NCI-H1436 (cell line): Measurements from ENCODE around the gene ERC2.

Source experiments
- DNase-seq: peaks from one replicate; lab custom pipeline; 2025; lab: John Stamatoyannopoulos, UW

ERC2 gene

DNA sequence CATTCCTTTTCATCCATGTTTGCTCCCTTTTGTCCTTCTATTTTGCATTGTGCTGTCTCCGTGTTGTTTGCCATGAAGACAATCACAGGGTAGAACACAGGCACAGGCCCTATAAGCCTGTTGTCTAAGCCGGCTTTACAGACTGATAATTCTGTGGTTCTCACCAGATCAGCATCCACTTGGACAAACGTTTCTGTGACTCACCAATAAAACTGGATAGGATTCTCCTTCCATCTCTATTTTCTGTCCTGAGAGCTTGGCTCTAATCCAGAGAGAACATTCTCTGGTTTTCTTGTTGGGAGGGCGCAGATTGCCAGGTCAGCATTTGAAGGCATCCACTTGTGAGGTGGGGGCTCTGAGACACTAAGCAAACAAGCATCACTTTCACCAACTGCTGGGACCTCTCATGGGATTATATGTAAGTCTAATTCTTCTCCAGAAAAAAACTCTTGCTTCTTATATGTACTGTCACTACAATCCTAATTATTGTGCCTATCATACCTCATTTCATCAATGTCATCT, 101.6 kb downstream of the ERC2 start:
- DNase-seq = no peak

DNA sequence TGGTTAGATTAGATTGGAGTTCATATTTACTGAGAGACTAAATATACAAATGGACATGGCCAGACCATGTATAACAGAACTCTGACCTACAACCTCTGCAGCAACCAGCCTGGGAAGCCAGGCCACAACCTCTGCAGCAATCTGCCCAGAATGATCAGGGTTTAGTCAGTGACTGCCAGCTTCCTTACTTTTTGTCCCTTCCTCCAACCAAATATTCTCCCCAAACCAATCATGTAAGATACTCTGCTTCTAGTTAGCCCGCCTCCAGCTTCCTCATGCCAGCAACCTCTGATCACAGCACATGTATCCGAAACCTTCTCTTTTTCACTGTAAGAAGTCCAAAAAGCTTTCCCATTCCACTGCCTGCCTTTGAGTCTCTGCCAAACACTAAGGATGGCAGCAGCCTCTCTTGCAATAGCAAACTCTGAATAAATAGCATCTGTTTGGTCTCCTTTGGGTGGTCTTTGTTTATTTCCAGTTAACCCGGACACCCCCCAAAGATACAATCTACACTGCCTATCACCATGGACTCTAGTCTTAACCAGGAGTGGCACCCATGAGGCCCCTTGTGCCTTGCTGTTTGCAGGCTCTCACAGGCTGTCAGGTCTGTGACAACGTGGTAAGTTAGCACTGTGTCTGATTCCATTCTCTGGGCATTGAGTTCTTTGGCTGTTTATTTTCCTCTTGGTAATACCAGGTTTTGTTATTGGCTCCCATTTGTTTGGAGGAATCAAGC, 102.2 kb downstream of the ERC2 start:
- no peak for DNase-seq

DNA sequence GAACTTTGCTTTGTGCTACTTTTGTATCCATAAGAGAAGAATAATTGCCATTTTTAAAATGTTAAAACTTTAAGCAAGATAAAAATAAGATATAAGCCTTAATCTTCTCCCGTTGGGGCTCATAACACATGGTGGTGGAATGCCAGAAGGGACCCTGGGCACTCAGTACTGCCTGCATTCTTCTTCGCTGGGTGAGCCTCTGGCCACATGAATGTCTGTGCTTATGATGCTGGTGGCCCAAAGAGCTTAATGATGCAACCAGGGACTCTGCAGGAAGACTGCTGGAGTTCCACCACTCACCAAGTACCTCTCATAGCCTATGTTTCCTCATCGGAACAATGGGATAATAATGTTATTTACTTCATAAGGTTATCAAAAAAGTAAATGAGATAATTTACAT, 103.6 kb downstream of the ERC2 start:
- DNase-seq = no peak

DNA sequence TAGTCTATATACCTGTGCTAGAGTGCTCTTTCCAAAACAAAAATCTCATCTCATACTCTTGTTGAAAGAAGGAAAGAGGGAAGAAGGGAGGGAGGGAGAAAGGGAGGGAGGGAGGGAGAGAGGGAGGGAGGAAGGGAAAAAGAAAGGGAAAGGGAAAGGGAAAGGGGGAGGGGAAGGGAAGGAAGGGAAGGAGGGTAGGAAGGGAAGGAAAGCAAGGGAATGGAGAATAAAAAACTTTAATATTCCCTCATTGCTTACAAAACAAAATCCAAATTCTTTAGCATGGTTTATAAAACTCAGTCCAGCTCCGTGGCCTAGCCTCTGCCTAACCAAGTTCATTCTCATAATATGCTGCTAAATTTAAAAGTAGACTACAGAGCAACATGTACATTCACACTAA, 104.5 kb downstream of the ERC2 start:
- no peak for DNase-seq

DNA sequence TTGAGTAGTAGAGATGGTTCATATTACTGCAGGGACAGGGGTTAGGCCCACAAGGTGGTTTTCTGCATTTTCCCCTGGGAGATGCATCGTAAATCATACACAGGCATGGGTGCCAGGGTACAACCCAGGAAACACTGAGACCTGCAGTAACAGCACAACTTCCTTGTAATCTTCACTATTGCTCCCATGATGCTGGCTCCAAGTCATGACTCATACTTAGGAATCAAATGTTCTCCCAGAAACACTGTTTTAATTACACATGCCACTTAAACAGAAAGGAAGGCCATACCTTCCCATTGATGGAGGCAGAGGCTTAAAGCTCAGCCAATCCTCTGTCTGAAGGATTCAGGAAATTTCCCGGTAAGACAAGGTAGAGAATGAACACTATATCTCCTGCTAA, 106.5 kb downstream of the ERC2 start:
- DNase-seq = no peak

DNA sequence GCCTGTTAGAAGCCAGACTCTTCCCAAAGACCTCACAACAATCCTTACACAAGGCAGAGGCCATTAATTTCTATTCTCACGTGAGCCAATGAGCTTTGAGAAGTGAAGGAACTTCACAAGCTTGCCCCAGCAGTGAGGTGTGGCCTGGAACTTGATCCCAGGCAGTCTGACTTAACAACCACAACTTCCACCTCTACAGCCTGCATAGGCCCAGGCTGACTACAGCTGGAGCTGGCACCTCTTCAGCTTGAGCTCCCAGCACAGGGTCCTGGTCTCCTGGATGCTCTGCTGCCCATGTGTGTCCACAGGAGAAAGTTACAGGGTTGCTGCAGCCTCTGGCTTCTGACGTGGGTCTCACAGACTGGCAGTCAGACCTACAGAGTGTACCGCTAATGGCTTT, 111.0 kb downstream of the ERC2 start:
- DNase-seq = no peak

DNA sequence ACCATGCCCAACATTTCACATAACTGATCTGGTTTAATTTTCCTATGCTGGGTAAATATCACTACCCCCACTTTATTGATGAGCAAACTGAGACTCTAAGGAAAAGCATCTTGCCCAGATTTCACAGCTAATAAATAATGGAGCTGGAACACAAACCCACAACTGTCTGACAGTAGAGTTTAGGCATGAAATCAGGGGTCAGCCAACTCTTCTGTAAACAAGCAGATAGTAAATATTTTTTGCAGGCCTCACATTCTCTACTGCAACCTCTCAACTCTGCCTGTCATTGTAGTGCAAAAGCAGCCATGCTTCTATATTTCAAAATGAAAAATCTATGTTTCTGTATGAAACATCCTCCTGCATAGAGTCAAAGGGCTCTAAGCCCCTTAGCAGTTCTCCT, 111.5 kb downstream of the ERC2 start:
- no peak for DNase-seq

DNA sequence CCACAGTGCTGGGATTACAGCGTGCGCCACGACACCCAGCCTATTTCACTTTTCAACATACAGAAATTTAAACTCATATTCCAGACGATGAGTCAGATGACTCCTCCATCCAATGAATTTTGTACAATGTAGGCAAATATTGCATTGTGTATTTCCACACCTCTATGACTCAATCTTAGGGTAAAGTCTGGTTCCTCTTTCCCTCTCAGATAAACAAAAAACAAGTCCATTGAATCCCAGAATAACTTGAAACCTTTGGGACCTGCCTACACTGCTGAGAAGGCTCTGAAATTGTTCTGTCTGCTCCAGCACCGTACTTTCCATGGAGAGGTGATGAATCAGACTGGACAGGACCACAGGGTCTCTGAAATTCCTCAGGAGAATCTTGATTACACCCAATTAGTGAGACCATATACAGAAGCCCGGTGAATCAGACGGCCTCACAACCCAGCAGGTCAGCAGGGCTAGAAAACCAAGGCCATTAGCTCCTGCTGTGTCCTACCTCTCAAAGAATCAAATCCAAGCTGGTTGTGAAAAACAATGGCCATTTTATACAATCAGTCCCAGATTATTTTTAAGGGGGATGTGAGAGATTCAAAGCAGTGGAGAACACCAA, 112.6 kb downstream of the ERC2 start:
- DNase-seq = no peak

DNA sequence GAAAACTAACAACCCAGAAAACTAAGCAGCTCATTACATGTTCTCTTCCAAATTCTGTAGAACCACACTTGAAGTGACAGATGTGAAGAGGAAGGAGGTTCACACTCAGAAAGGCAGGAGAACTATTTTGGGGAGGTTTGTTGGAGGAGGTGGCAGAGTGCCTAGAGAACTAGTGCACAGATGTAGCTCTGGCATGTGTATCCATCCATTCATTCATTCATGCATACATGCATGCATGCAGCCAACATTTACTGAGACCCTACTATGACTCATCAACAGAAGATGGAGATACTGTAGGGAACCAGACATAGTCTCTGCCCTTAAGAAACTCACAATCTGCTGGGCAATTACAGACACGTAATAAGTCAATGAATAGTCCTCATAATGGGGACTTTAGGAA, 116.7 kb downstream of the ERC2 start:
- DNase-seq = no peak

DNA sequence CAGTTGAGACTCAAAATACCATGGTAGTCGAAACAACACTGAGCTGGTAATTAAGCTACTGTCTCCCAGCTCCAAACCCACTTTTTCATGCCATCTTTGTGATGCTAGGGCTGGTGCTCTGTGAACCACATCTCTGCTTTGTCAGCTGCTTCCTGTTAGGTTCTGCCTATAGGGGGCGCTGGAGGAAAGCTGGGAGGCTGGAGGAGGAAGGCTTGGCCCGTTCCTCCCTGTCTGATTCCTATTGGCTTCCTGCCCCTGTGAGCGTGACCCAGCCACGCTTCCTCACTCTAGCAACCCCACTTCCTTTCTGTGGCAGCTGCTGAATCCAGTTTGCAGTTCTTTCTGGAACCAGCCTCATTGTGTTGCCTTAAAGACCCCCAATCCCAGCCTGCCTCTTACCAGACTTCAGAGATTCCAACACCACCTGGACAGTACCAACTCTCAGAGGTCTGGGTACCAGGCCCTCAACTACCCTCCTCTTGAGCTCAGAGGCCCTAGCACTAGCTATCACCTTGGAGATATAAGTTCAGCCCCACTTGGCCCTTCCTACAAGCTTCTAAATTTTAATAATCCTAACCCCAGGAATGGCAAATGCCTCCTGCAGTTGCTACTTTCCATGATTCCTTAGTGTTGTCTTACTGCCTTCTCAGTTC, 120.9 kb downstream of the ERC2 start:
- DNase-seq = no peak

DNA sequence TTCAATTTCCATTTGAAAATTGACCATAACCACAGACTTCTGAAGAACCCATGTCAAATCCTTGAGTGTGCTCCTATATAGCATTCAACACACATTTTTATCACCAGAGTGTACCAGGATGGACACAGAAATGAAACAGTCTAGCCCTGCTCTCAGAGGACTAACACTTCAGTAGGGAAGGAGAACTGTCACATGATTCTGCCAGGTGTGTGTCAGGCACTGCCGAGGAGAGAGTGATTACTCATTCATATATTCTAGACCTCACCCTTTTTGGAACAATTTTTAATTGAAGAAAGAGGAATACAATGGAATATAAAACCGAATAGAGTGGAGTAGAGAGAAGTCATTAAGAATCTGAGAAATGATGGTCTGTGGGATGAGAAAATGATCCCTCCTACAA, 125.8 kb downstream of the ERC2 start:
- no peak for DNase-seq

DNA sequence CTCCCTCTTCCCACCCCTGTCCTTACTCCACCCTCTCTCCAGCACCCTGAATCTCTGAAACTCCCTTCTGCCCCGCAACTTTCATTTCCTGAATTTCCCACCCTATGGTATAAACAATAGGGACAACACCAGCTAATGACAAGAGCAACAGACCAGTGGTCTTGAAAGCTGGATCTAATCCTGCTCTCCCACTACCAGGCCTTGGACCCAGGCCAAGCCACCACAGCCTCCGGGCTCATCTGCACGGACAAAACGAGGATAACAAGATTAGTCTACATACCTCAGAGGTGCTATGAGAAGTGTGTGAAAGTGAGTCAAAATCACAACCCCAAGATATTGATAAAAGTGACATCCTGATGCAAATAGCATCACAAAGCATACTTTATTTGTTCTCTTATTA, 128.6 kb downstream of the ERC2 start:
- DNase-seq = no peak

DNA sequence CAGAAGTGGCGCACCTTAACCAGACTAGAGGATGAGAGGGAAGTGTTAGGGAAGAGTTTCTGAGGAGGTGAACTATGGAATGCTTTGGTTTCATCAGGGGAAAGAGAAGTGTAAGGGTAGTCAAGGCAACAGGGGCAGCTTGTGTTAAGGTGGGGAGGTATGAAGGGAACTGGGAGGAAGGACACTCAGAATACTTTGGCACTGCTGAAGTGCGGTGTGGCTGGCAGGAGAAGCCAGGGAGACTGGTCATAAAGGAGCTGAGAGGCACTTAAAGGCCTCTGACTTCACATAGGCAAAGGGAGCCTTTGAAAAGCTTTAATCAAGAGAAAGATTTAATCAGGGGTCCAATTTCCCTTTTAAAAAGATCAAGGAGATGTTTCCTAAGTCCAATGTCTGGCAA, 129.0 kb downstream of the ERC2 start:
- no peak for DNase-seq

DNA sequence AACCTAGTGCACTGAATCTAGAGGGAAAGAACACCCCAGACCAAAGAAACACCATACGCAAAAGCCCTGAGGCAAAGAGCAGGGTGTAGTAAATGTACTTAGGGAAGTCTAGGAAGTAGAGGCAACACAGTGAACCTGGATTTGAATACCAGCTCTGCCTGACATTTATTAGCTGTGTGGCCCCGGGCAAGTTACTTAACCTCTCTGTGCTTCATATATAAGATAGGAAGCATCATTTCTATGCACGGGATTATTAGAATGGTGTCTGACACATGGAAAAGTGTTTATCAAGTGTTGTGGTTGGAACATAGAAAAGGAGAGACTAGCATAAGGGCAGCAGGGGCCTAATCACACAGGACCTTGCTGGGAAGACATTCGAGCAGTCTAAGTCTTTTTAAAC, 132.2 kb downstream of the ERC2 start:
- no peak for DNase-seq

DNA sequence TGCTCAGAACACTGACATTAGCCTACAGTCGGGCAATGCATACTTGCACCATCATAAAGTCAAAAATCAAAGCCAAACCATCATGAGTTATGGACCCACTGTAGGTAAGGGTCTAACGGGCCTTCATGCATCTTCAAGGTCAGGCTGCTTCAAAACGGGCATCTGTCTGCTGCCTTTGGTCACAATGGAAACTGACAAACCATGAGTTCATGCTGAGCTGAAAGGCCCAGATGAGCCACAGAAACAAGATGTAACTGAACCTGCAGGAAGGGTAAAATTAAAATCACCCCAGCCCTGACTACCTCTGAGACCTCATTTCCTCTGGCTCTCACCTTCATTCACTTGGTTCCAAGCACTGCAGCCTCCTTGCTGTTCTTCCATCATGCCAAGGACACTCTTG, 143.8 kb downstream of the ERC2 start:
- DNase-seq = no peak

DNA sequence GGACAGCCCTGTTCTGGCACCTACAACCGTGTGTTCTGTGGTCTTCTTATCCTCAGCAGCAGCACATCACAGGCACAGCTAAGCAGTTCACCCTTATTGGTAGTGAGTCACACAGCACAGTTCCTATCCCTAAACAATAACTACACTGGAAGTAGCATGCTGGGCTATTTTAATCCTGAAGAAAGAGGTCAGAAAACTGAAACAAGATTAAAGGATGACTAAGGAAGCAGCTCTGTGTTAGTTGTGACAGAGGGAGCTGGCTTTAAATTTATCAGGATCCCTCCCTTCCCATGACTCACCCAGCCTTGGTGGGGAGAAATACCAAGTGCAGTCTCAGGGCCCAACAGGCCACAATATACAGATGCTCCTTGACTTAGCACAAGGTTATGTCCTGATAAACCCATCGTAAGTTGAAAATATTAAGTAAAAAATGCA, 144.3 kb downstream of the ERC2 start:
- DNase-seq = no peak

DNA sequence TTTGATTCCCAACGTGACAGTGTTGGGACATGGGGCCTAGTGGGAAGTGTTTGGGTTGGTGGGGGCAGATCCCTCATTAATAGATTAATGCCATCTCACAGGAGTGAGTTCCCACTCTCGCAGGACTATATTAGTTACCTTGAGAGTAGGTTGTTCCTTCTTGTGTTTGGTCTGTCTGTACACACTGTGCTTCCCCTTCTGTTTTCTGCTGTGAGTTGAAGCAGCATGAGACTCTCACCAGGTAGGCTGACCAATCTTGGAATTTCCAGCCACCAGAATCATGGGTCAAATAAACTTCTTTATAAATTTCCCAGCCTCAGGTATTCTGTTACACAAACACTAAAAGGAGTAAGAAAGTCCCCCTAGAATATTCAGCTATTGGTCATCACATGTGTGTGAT, 145.4 kb downstream of the ERC2 start:
- DNase-seq = no peak

DNA sequence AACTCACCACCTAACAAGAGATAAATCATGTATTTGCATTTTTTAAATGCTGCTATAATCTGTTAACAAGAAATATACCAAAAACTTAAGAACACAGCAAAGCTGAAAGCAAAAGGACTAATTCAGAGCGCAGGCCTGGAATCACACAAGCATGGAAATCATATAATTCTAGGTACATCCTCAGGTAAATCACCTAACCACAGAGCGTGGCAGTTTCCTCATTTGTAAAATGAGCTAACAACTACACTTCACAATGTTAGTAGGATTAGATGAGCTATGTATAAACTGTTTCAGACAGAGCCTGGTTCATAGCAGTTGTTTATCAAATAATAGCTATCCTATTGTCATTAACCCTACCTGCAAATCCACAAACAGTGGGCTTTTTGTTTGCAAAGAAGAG, 146.4 kb downstream of the ERC2 start:
- DNase-seq = no peak

DNA sequence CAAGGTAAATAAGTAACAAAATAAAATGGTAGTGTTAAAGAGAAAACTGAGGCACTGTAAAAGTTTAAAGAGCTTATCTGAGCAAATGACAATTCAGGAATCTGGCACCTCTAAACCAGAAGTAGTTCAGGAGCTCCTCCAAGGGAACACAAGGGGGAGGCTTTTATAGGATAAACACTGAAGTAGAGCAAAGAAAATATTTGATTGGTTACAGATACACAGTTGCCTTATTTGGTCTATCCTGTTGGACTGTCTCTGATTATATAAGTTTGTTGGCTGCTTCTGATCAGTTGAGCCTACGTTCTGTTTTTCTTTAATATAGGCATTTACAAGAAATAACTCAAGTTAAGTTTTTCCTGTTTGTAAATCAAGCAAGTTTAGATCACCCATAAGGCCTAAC, 146.9 kb downstream of the ERC2 start:
- DNase-seq = no peak

DNA sequence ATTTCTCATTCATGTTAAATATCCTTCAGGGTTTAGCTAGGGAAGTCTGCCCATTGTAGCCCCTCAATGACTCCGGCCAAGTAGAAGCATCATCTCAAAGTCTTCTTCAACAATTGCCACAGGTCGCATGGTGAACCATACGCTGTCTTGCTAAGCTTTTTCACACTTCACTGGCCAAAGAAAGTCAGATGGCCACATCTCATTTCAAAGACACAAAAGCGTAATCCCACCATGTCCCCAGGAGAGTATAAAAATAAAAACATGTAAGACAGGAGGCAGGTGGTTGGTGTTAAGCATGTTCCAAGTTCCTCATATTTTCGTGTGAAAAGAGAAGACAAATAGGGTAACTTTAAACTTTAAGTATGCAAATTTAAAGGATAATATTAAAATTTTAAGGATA, 147.4 kb downstream of the ERC2 start:
- DNase-seq = no peak

DNA sequence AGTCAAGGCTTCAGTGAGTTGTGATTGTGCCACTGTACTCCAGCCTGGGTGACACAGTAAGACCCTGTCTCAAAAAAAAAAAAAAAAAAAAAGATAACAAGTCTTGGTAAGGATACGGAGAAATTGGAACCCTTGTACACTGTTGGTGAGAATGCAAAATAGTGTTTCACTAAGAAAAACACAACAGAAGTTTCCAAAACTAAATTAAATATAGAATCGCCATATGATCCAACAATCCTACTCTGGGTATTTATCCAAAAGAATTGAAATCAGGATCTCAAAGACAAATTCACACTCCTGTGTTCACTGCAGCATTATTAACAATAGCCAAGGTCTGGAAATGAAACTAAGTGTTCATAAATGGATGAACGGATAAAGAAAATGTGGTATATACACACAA, 149.4 kb downstream of the ERC2 start:
- DNase-seq = no peak

DNA sequence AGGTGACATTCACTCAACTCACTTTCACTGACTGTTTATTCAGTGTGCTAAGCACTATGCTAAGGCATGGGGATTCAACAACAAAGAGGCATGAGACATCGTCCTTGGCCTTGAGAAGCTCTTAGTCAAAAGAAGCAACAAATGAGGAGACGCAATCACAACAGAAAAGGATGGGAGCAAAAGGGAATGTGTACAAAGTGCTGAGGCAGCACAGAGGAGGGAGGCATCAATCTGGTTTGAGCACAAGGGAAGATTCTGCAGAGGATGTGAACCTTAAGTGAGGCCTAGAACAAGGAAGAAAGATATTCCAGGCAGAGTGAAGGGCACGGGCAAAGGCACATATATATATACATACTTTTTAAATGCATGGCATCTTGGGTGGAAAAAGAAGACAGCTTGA, 151.3 kb downstream of the ERC2 start:
- no peak for DNase-seq

DNA sequence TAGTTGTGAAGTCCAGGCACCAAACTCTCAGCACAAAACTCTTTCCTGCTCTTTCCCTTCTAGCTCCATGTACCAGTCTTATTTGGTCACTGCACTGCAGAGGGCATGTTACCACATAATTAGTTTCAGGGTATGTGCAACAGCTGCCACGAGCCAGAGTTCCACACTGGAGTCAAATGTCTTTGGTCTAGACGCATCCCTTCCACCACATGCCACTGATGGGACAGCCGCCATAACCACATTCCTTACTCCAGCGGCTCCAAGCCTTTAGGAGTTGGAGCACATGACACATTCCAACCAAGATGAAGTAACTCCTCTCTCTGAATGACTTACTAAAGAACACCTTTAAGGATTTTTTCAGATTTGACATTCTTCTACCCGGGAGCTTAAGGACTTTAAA, 153.4 kb downstream of the ERC2 start:
- DNase-seq = no peak
